Gastroesophageal sphincter (tissue), 3 donors: ENCODE results near the gene HNRNPA0.

Experiments
- EP300 ChIP-seq: sonication (generic); formaldehyde crosslinking; IDR thresholded peaks from one replicate; pipeline ENCODE4 v1.6.1; 2017; ENCODE audit warnings: antibody characterized with exemption, mild to moderate bottlenecking
- POLR2A ChIP-seq, 2 donors: fragments of 450-650 bp; IDR thresholded peaks; one replicate each; pipeline ENCODE4 v1.6.1; 2017; ENCODE audit warnings: antibody characterized with exemption in 2 of 2, mild to moderate bottlenecking in 2 of 2, moderate library complexity in 1 of 2
- POLR2AphosphoS5 ChIP-seq: sonication (generic); formaldehyde crosslinking; IDR thresholded peaks from one replicate; pipeline ENCODE4 v1.6.1; 2017; ENCODE audit warnings: antibody characterized with exemption
- TF ChIP-seq, protein P1 (sequence below), 4 experiments: fragments of 200-600 bp in 2 of 4; fragments of 450-650 bp in 2 of 4; sonication (generic) in 1 of 4; IDR thresholded peaks; one replicate each; pipeline ENCODE4 v1.5.1; 2017 to 2019; ENCODE audit warnings: antibody characterized with exemption in 4 of 4, mild to moderate bottlenecking in 2 of 4, moderate library complexity in 2 of 4

DNA sequence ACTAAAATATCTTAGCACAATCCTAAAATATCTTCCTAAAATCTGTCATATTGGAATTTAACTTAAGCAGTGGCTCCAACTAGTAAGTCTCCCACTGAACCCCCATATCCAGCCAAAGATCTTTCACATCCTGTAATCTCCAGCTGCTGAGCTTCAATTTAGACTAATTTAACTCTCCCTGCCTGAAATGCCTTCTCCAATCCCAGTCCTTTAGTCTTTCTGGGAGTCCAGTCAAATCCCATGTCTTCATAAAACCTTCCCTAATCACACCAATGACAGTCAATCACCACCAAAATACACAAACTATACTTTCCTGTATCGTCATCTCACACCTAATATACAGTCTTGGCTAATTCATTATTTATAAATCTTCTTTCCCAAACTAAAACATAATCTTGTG, 17.7 kb downstream of the HNRNPA0 start:
- TF ChIP-seq POLR2A (IDR thresholded peaks at IDR 0.05) (no peak), POLR2AphosphoS5 (no peak), EP300 (no peak)
- TF ChIP-seq, protein P1, sequence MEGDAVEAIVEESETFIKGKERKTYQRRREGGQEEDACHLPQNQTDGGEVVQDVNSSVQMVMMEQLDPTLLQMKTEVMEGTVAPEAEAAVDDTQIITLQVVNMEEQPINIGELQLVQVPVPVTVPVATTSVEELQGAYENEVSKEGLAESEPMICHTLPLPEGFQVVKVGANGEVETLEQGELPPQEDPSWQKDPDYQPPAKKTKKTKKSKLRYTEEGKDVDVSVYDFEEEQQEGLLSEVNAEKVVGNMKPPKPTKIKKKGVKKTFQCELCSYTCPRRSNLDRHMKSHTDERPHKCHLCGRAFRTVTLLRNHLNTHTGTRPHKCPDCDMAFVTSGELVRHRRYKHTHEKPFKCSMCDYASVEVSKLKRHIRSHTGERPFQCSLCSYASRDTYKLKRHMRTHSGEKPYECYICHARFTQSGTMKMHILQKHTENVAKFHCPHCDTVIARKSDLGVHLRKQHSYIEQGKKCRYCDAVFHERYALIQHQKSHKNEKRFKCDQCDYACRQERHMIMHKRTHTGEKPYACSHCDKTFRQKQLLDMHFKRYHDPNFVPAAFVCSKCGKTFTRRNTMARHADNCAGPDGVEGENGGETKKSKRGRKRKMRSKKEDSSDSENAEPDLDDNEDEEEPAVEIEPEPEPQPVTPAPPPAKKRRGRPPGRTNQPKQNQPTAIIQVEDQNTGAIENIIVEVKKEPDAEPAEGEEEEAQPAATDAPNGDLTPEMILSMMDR (IDR thresholded peaks at IDR 0.05) = no peak
